Prostate gland (tissue), 2 donors: Measurements from ENCODE around the gene RPTOR. TPM values are rescaled to one million over a fixed set of nuclear protein-coding genes. Genes with fewer than 3 reads are reported as not detected.
"Not testable (repeated sequence)": the region's sequence is repeated elsewhere in the genome, so short reads cannot be mapped to it uniquely, and the experiment has no call there.

Experiments
- DNase-seq: peaks from one replicate; pipeline ENCODE4 v3.0.0-alpha.2; 2019; ENCODE audit warnings: low spot score
- H3K27ac ChIP-seq, 2 donors: fragments of 200-600 bp; sonication (generic); 2 replicates each; pipeline ENCODE4 v1.5.1; 2017 to 2019
- H3K27me3 ChIP-seq: fragments of 200-600 bp; sonication (generic); replicated peaks from 2 replicates; pipeline ENCODE4 v1.5.1; 2019; ENCODE audit not compliant: insufficient read depth
- H3K36me3 ChIP-seq, 2 donors: fragments of 200-600 bp; sonication (generic); 1 replicate in 1 of 2; 2 replicates in 1 of 2; pipeline versions ENCODE4 v1.5.1 to v1.8.1; 2017 to 2019
- H3K4me1 ChIP-seq: fragments of 200-600 bp; sonication (generic); replicated peaks from 2 replicates; pipeline ENCODE4 v1.5.1; 2019
- H3K4me3 ChIP-seq, 2 donors: fragments of 200-600 bp; sonication (generic); 2 replicates each; pipeline ENCODE4 v1.5.1; 2017 to 2019
- H3K9me3 ChIP-seq: fragments of 200-600 bp; sonication (generic); 2 replicates; pipeline ENCODE4 v1.5.1; 2017
- CTCF ChIP-seq, 4 experiments: fragments of 200-600 bp in 2 of 4; fragments of 450-650 bp in 2 of 4; sonication (generic) in 2 of 4; IDR thresholded peaks; 1 replicate in 3 of 4; 2 replicates in 1 of 4; pipeline ENCODE4 v1.5.1; 2016 to 2019; ENCODE audit warnings: antibody characterized with exemption in 4 of 4, mild to moderate bottlenecking in 2 of 4, moderate library complexity in 2 of 4
- POLR2A ChIP-seq: fragments of 450-650 bp; IDR thresholded peaks from one replicate; pipeline ENCODE4 v1.6.1; 2016; ENCODE audit warnings: antibody characterized with exemption, mild to moderate bottlenecking
- POLR2AphosphoS5 ChIP-seq: sonication (generic); formaldehyde crosslinking; IDR thresholded peaks from one replicate; pipeline ENCODE4 v1.6.1; 2017; ENCODE audit warnings: antibody characterized with exemption
- WGBS: methylation state at CpG from one replicate; pipeline ENCODE4 v1.1.5; 2018; 5-methylcytosine and 5-hydroxymethylcytosine counted together
- intact Hi-C: fragments of 100-400 bp; cut with DNase I; formaldehyde crosslinking; loops from one replicate; pipeline ENCODE4 v1.14.2; 2022
- total RNA-seq, 2 donors: library from RNA; depleted of rRNA; stranded (reverse); fragments of >200 nt; gene quantifications; one replicate each; pipeline ENCODE4 v1.1.0, GENCODE V29; 2016

RPTOR gene
- total RNA-seq, 2 donors from 2014 or later = 30.3 to 62.5 TPM

- TF ChIP-seq POLR2A (no peak), CTCF (IDR thresholded peaks at IDR 0.05) (no peak), POLR2AphosphoS5 (no peak)
- Histone ChIP-seq H3K36me3 (no peaks in the 10 kb centered on the region), H3K4me3 (no peak overlapping the region), H3K9me3 (no peaks in the 10 kb centered on the region), H3K27ac (no peak overlapping the region), H3K27me3 (no peaks in the 10 kb centered on the region), H3K4me1 (no peaks in the 10 kb centered on the region)
- intact Hi-C loops = loop anchor here (10.0 kb wide), 1 partner anchor 92 kb away; no protein-coding TSS in a partner anchor
- WGBS = 84% methylated on average over 7 of the region's 7 CpGs
- no peak for DNase-seq
Observed at GRCh38 chr17:80742581-80743180, 198.0 kb downstream of the RPTOR start.

DNA sequence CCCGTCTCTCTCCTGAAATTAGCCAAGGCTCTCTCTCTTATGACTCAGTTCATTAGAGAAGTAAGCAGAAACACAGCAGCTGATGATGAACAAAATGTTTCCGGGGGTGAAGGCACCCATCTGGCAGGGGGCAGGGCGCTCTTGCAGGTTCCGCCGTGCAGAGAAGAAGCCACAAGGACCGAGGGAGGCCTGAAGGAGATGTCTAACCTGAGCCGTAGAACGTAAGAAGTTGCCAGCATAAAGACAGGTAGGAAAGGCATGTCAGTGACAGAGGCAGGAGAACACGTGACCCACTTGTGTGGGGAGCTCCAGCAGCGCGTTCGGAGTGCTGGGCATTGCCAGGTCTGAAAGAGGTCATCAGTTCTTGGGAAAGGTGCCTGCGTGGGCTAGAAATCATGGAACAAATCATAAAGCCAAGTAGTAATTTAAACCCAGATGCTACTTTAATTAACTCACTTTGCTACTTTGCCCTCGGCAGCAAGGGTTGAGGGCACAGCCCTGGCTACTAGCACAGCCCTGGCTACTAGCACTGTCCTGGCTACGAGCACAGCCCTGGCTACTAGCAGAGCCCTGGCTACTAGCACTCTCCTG, 198.6 kb downstream of the RPTOR start:
- intact Hi-C loops = loop anchor here (10.0 kb wide), 1 partner anchor 92 kb away; no protein-coding TSS in a partner anchor
- H3K36me3 ChIP-seq = no peaks in the 10 kb centered on the region
- H3K9me3 ChIP-seq = no peaks in the 10 kb centered on the region
- WGBS = 59% methylated on average over 14 of the region's 15 CpGs
- H3K27ac ChIP-seq = no peak overlapping the region
- no peak overlapping the region for H3K4me3 ChIP-seq
- H3K4me1 ChIP-seq = no peaks in the 10 kb centered on the region
- H3K27me3 ChIP-seq = no peaks in the 10 kb centered on the region
- no peak for DNase-seq
- TF ChIP-seq CTCF (IDR thresholded peaks at IDR 0.05) = no peak
- no peak for TF ChIP-seq POLR2AphosphoS5
- no peak for TF ChIP-seq POLR2A

DNA sequence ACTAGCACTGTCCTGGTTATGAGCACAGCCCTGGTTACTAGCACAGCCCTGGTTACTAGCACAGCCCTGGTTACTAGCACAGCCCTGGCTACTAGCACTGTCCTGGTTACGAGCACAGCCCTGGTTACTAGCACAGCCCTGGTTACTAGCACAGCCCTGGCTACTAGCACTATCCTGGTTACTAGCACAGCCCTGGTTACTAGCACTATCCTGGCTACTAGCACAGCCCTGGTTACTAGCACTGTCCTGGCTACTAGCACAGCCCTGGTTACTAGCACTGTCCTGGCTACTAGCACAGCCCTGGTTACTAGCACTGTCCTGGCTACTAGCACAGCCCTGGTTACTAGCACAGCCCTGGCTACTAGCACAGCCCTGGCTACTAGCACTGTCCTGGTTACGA, 199.3 kb downstream of the RPTOR start:
- not testable (repeated sequence) for H3K27me3 ChIP-seq, H3K4me1 ChIP-seq, H3K9me3 ChIP-seq, H3K27ac ChIP-seq, H3K36me3 ChIP-seq, DNase-seq, H3K4me3 ChIP-seq
- 100% methylated on average over 1 of the region's 2 CpGs for WGBS
- intact Hi-C loops = loop anchor here (10.0 kb wide), 1 partner anchor 91 kb away; no protein-coding TSS in a partner anchor

GRCh38 chr17:80744725-80745124, 200.1 kb downstream of the RPTOR start:
- H3K27me3 ChIP-seq, H3K4me3 ChIP-seq, H3K27ac ChIP-seq, DNase-seq, H3K9me3 ChIP-seq, H3K36me3 ChIP-seq, H3K4me1 ChIP-seq: not testable (repeated sequence)
- intact Hi-C loops = loop anchor here (10.0 kb wide), 1 partner anchor 90 kb away; no protein-coding TSS in a partner anchor
- no CpG with 5 or more reads among the region's 1 CpG for WGBS

DNA sequence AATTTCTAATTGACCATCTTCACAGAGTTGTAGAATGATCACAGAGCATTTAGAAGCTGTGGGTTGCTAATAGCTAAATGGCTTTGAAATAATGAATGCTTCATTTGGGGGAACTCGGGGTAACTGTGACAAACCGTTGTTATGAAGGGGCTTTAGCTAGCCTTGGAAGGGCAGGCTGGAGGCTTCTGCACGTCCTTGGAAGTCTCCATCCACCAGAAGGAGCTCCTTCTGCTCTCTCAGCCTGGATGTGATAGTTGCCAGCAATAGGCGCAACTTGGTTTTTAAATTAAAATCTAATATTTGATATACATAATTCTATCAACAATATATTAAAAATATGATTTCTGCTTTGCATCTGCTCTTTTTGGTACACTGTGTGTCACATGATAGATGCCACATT, 200.5 kb downstream of the RPTOR start:
- Histone ChIP-seq H3K9me3 (no peaks in the 10 kb centered on the region), H3K36me3 (no peaks in the 10 kb centered on the region), H3K4me1 (no peaks in the 10 kb centered on the region), H3K4me3 (no peak overlapping the region), H3K27ac (no peak overlapping the region), H3K27me3 (no peaks in the 10 kb centered on the region)
- 92% methylated on average over 4 of the region's 4 CpGs for WGBS
- intact Hi-C loops = loop anchor here (10.0 kb wide), 1 partner anchor 90 kb away; no protein-coding TSS in a partner anchor
- no peak for DNase-seq
- no peak for TF ChIP-seq POLR2AphosphoS5
- TF ChIP-seq POLR2A = no peak
- TF ChIP-seq CTCF (IDR thresholded peaks at IDR 0.05) = no peak
